HepG2 (cell line): ENCODE results near the gene TXNDC11. TPM values are rescaled to one million over a fixed set of nuclear protein-coding genes. Genes with fewer than 3 reads are reported as not detected.

Experiments
- ADNP ChIP-seq: sonication (generic); formaldehyde crosslinking; IDR thresholded peaks from 2 replicates; pipeline ENCODE4 v1.4.0; 2020; ENCODE audit warnings: missing genetic modification reagents
- ARID3A ChIP-seq: IDR thresholded peaks from 2 replicates; pipeline ENCODE4 v1.6.1; 2012; ENCODE audit warnings: low read depth, low read length, improper control_type of control experiment
- BCL6 ChIP-seq: IDR thresholded peaks from 2 replicates; pipeline ENCODE4 v1.6.1; 2016; ENCODE audit warnings: missing genetic modification reagents, missing compliant biosample characterization
- ERF ChIP-seq: IDR thresholded peaks from 2 replicates; pipeline ENCODE4 v1.6.1; 2018; ENCODE audit warnings: missing biosample characterization, missing genetic modification reagents
- FOXK1 ChIP-seq: sonication (generic); formaldehyde crosslinking; IDR thresholded peaks from 2 replicates; pipeline ENCODE4 v1.4.0; 2020; ENCODE audit warnings: low read depth, missing genetic modification reagents, borderline replicate concordance
- HNRNPL ChIP-seq: fragments of 200-400 bp; formaldehyde crosslinking; IDR thresholded peaks from 2 replicates; pipeline ENCODE4 v1.6.1; 2017; ENCODE audit warnings: mild to moderate bottlenecking, low read depth, low read length
- JUND ChIP-seq: sonication (generic); formaldehyde crosslinking; IDR thresholded peaks from 2 replicates; pipeline ENCODE4 v1.8.0; 2022; ENCODE audit warnings: mild to moderate bottlenecking, missing genetic modification reagents
- KLF13 ChIP-seq: sonication (generic); formaldehyde crosslinking; IDR thresholded peaks from 2 replicates; pipeline ENCODE4 v1.4.0; 2020; ENCODE audit warnings: mild to moderate bottlenecking, missing genetic modification reagents
- POLR2G ChIP-seq: fragments of 200-400 bp; formaldehyde crosslinking; IDR thresholded peaks from 2 replicates; pipeline ENCODE4 v1.6.1; 2018; ENCODE audit warnings: mild to moderate bottlenecking, low read depth, low read length, moderate library complexity
- TSC22D2 ChIP-seq: sonication (generic); formaldehyde crosslinking; IDR thresholded peaks from 2 replicates; pipeline ENCODE4 v1.5.1; 2020; ENCODE audit warnings: missing genetic modification reagents, mild to moderate bottlenecking, borderline replicate concordance
- ZNF318 ChIP-seq: sonication (generic); formaldehyde crosslinking; IDR thresholded peaks from 2 replicates; pipeline ENCODE4 v1.4.0; 2020; ENCODE audit warnings: mild to moderate bottlenecking, missing genetic modification reagents
- ZNF816 ChIP-seq: sonication (generic); formaldehyde crosslinking; IDR thresholded peaks from 2 replicates; pipeline ENCODE4 v1.8.0; 2022; ENCODE audit warnings: missing genetic modification reagents, mild to moderate bottlenecking, borderline replicate concordance
- ZSCAN5A ChIP-seq: sonication (generic); formaldehyde crosslinking; IDR thresholded peaks from 2 replicates; pipeline ENCODE4 v1.8.0; 2022; ENCODE audit warnings: mild to moderate bottlenecking, missing genetic modification reagents, borderline replicate concordance
- polyA plus RNA-seq, 8 experiments: library from polyadenylated mRNA; depleted of rRNA in 3 of 8; stranded (reverse) in 7 of 8; unstranded in 1 of 8; fragments of >200 nt; fragmentation: Illumina TruSeq in 4 of 8; extraction: Trizol in 4 of 8; gene quantifications; 2 replicates each; pipeline versions ENCODE4 v1.2.1 to v1.2.3, GENCODE V29; 2011 to 2016; ENCODE audit warnings: low read depth in 4 of 8, missing spikeins in 1 of 8, mixed read lengths in 1 of 8; ENCODE audit not compliant: insufficient read depth in 1 of 8
- total RNA-seq, 5 experiments: library from RNA; depleted of rRNA; stranded (reverse); fragments of >200 nt; fragmentation: Illumina TruSeq; extraction: Trizol; gene quantifications; 2 replicates each; pipeline ENCODE4 v1.2.3, GENCODE V29; 2016; ENCODE audit warnings: low read depth in 1 of 5
- TF ChIP-seq, protein P1 (sequence below): sonication (generic); formaldehyde crosslinking; IDR thresholded peaks from 2 replicates; pipeline ENCODE4 v1.4.0; 2020; ENCODE audit warnings: missing genetic modification reagents
- TF ChIP-seq, protein P2 (sequence below): IDR thresholded peaks from 2 replicates; pipeline ENCODE4 v1.6.1; 2016; ENCODE audit warnings: missing compliant biosample characterization, missing genetic modification reagents, borderline replicate concordance

Gene TXNDC11
- total and polyA plus RNA-seq, 2 of the 13 experiments (the other 11 are each of a cell fraction or from before 2014, with no cell fraction given): 74.9 to 123 TPM

GRCh38 chr16:11675561-11676511 is 66.8 kb downstream of the TXNDC11 start (continued):
- peak; percentile 97 for TF ChIP-seq HNRNPL
- no peak for TF ChIP-seq TSC22D2 (CRISPR knock-in tag)
- TF ChIP-seq KLF13 (CRISPR knock-in tag): no peak
- TF ChIP-seq ADNP (CRISPR knock-in tag): no peak
- TF ChIP-seq, protein P1, sequence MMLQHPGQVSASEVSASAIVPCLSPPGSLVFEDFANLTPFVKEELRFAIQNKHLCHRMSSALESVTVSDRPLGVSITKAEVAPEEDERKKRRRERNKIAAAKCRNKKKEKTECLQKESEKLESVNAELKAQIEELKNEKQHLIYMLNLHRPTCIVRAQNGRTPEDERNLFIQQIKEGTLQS: peak; percentile 95
- TF ChIP-seq ZSCAN5A (CRISPR knock-in tag): peak; percentile 88
- peak; percentile 97 for TF ChIP-seq JUND (CRISPR knock-in tag)
- TF ChIP-seq POLR2G: no peak
- TF ChIP-seq BCL6 (CRISPR knock-in tag): no peak
- no peak for TF ChIP-seq ZNF816
- peak; percentile 78 for TF ChIP-seq ERF (CRISPR knock-in tag)
- TF ChIP-seq ZNF318: peak; percentile 77; the same call in 1 of the 2 replicates
- TF ChIP-seq FOXK1 (CRISPR knock-in tag): no peak
- TF ChIP-seq ARID3A: no peak
- TF ChIP-seq, protein P2, sequence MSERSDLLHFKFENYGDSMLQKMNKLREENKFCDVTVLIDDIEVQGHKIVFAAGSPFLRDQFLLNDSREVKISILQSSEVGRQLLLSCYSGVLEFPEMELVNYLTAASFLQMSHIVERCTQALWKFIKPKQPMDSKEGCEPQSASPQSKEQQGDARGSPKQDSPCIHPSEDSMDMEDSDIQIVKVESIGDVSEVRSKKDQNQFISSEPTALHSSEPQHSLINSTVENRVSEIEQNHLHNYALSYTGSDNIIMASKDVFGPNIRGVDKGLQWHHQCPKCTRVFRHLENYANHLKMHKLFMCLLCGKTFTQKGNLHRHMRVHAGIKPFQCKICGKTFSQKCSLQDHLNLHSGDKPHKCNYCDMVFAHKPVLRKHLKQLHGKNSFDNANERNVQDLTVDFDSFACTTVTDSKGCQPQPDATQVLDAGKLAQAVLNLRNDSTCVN (CRISPR knock-in tag): no peak
